Measurements from ENCODE around the gene ALK. TPM values are rescaled to one million over a fixed set of nuclear protein-coding genes. Genes with fewer than 3 reads are reported as not detected.

Gene ALK
- total RNA-seq, 1 experiment from 2014 or later: not detected

DNA sequence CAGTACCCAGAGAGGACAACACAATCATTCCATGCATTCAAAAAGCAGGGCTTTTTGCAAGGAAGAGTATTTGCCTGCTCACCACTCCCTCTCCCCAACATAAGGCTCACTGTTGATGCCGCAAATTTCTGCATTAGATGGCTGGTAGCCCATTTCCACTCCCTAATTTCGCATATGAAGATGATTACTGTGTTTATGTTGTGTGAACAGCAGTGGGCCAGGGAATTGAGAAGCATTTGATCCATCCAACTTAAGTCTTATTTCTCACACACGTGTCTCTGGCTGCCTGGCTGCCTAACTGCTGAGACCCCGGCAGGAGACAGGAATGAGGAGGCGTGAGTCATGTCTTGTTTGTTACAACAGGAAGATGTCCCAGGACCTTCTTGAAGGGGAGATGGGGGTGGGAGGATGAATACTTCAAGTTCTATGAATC is 294.1 kb downstream of the ALK start:
- Histone ChIP-seq H3K56ac (ENCODE audit: insufficient read length, low read depth, low read length) (no peak overlapping the region), H3K79me2 (ENCODE audit: insufficient read depth, low read length) (no peaks in the 10 kb centered on the region), H3T11ph (ENCODE audit: low read length) (no peak overlapping the region), H3K27me3 (ENCODE audit: insufficient read depth, low read length) (no peaks in the 10 kb centered on the region), H3K79me1 (ENCODE audit: insufficient read depth, low read depth, low read length, poor library complexity, severe bottlenecking) (no peaks in the 10 kb centered on the region), H2AK5ac (ENCODE audit: insufficient read length, low read length) (no peak overlapping the region), H4K5ac (ENCODE audit: insufficient read length, low read depth, low read length) (no peak overlapping the region), H3K18ac (ENCODE audit: insufficient read length, low read depth, low read length) (no peak overlapping the region), H3K23me2 (ENCODE audit: insufficient read length, low read depth, low read length, poor library complexity, severe bottlenecking) (no peaks in the 10 kb centered on the region), H4K20me1 (ENCODE audit: control insufficient read depth, insufficient read depth, insufficient read length) (no peaks in the 10 kb centered on the region), H3K4me2 (ENCODE audit: insufficient read depth, insufficient read length, low read length) (no peak overlapping the region), H3K9ac (ENCODE audit: extremely low read depth, insufficient read length, low read length) (no peak overlapping the region), H3K14ac (ENCODE audit: insufficient read depth, low read length) (no peak overlapping the region), H3K4me1 (ENCODE audit: insufficient read depth, low read length) (peaks cover 4% of the 10 kb centered on the region; the same call in 1 of the 2 replicates), H2BK15ac (ENCODE audit: low read depth, low read length) (no peak overlapping the region), H3K4ac (ENCODE audit: low read depth, low read length) (no peak overlapping the region), H3K23ac (ENCODE audit: insufficient read length, low read depth, low read length) (no peak overlapping the region), H2BK20ac (ENCODE audit: low read depth, low read length, poor library complexity, severe bottlenecking) (no peak overlapping the region), H2AFZ (ENCODE audit: low read length) (peak overlapping the region; percentile 57), H3K9me3 (ENCODE audit: control insufficient read depth, low read depth, low read length) (no peaks in the 10 kb centered on the region), H2BK120ac (ENCODE audit: low read depth, low read length, poor library complexity, severe bottlenecking) (no peak overlapping the region), H2BK5ac (ENCODE audit: insufficient read length, low read length) (no peak overlapping the region), H2BK12ac (ENCODE audit: insufficient read length, low read depth, low read length) (no peak overlapping the region), H4K8ac (replicated peaks; ENCODE audit: insufficient read length, low read depth, low read length) (no peak overlapping the region), H4K91ac (ENCODE audit: insufficient read length, low read depth, low read length) (no peak overlapping the region), H3K27ac (ENCODE audit: insufficient read length, low read depth, low read length) (no peak overlapping the region)
- peaks cover 11 to 15% of the 10 kb centered on the region in 2 experiments for H3K4me1 Mint-ChIP-seq
- no peaks in the 10 kb centered on the region; a peak in 1 of 5 replicates for H3K9me3 Mint-ChIP-seq
- no CpG with 5 or more reads among the region's 5 CpGs for WGBS (ENCODE audit: extremely low coverage, insufficient read length, low lambda C conversion rate)
- H3K27me3 Mint-ChIP-seq (ENCODE audit: low read depth): peaks cover 5% of the 10 kb centered on the region
- no peaks in the 10 kb centered on the region; a peak in 1 of 7 replicates for H3K36me3 Mint-ChIP-seq (ENCODE audit: insufficient read depth in 1 of 3, low read depth in 3 of 3)
- TF ChIP-seq, protein P1, sequence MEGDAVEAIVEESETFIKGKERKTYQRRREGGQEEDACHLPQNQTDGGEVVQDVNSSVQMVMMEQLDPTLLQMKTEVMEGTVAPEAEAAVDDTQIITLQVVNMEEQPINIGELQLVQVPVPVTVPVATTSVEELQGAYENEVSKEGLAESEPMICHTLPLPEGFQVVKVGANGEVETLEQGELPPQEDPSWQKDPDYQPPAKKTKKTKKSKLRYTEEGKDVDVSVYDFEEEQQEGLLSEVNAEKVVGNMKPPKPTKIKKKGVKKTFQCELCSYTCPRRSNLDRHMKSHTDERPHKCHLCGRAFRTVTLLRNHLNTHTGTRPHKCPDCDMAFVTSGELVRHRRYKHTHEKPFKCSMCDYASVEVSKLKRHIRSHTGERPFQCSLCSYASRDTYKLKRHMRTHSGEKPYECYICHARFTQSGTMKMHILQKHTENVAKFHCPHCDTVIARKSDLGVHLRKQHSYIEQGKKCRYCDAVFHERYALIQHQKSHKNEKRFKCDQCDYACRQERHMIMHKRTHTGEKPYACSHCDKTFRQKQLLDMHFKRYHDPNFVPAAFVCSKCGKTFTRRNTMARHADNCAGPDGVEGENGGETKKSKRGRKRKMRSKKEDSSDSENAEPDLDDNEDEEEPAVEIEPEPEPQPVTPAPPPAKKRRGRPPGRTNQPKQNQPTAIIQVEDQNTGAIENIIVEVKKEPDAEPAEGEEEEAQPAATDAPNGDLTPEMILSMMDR (conservative IDR thresholded peaks at IDR 0.05): no peak
- no peak for DNase-seq
- H3K4me3 Mint-ChIP-seq: no peak overlapping the region
- H3K27ac Mint-ChIP-seq: peak overlapping the region in 1 of 3 experiments; percentile 78; a peak in 3 of 7 replicates
